ENCODE data around the gene HOXA9. TPM values are rescaled to one million over a fixed set of nuclear protein-coding genes. Genes with fewer than 3 reads are reported as not detected.
A peak's percentile ranks its signal among the peaks of the same experiment; 100 is the strongest.

HOXA9 gene
- total and polyA plus RNA-seq, 3 experiments from 2014 or later, result not detected

DNA sequence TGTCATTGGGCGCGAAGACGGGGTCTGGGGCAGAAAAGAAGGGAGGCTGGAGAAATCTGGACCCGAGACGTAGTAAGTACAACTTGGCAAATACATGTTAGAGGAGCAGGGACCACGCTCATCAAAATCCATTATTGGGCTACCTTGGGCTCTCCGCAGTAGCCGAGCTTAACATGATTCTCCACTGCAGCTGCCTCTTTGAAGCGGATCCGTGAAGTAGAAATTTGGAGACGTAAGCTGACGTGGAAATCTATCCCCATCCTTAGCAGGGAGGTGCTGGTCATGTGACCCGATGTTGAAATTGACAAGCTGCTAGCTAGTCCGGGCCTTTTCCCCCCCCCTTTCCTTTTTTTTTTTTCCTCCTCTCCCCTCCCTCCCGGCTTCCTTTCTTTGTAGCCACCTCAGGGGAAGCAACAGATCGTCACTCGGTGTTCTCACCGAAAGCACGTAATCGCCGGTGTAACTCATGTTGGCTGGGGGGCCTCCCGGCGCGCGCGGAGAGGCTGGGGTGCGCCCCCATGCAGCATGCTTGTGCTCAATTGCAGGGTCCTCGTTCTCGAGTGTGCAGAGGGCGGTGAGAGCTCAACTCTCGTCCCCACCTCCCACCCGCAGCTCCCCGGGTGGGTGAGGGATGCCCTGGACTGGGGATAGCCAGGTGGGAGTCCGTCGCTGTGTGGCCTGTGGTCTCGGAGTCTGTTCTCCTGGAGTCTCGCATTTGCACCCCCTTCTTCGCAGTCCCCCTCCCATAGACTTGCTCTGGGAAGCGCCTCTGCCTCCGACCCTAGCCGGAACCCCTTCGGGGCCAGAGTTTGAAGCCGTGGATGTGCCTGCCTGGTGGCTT, 19.9 kb upstream of the HOXA9 start, which contains the start of gene HOXA11:
Gene HOXA11, minus strand, starts transcription at position 220 of the 841 bp plus-strand sequence. Its CDS starts 88 bp downstream, at position 132.
- Histone ChIP-seq H3K4me1 (ENCODE audit: insufficient read depth, low read length) (peaks cover 54% of the 10 kb centered on the region), H3K4me3 (ENCODE audit: low read length) (peak within 1 kb of the TSS; percentile 34)
- POLR2A ChIA-PET, result interaction anchor here (0.7 to 1.0 kb wide), 2 partner anchors 13 to 18 kb away, joined by 3 to 4 read pairs; no protein-coding TSS in a partner anchor

DNA sequence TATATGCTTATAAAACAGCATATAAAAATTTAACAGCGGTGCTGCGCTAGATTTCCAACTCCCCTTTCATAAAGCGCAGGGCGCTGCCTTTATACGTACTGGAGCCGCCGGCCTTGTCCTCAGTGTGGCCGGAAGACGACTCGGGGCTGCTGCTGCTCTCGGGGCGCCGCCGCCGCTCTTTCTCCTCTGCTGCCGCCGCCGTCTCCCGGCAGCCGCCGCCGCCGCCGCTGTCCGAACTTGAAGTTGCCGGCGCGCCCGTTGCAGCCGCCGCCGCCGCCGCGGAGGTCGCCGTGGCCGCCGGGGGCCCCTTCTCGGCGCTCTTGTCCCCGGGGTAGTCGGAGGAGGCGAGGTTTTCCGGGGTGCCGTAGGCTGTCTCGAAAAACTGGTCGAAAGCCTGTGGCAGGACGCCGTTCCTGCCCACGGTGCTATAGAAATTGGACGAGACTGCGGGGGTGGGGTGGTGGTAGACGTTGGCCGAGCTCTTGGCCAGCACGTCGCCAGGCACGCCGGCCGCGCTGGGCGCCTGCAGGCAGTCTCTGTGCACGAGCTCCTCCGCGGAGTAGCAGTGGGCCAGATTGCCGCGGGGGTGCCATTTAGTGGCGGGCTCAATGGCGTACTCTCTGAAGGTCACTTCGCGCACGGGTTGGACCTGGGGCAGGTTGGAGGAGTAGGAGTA, 19.1 kb upstream of the HOXA9 start:
- Mint-ChIP-seq H3K36me3 (no peaks in the 10 kb centered on the region), H3K9me3 (peaks cover 0 to 7% (median 0%) of the 10 kb centered on the region in 5 donors), H3K4me3 (peak overlapping the region; percentile 70 to 88 (median 84)), H3K27me3 (peaks cover 82 to 87% of the 10 kb centered on the region in 2 donors), H3K4me1 (peaks cover 49 to 64% (median 53%) of the 10 kb centered on the region in 3 donors), H3K27ac (peak overlapping the region in 4 of 8 donors; percentile 31 to 79 (median 75))
- Histone ChIP-seq H3K27me3 (ENCODE audit: insufficient read depth, low read length, poor library complexity, severe bottlenecking) (peaks cover 78% of the 10 kb centered on the region), H3K9me3 (ENCODE audit: low read length) (no peaks in the 10 kb centered on the region), H3K4me1 (ENCODE audit: insufficient read depth, low read length) (peaks cover 56% of the 10 kb centered on the region), H3K36me3 (ENCODE audit: insufficient read depth, low read length) (no peaks in the 10 kb centered on the region), H3K27ac (ENCODE audit: low read depth, low read length) (no peak overlapping the region), H3K4me3 (ENCODE audit: low read length) (peak overlapping the region; percentile 34)
- CTCF ChIA-PET, result interaction anchor here (0.7 to 2.5 kb wide), 4 partner anchors 12 to 23 kb away, joined by 3 to 9 read pairs (median 5); no protein-coding TSS in a partner anchor
- DNase-seq, result peak in 1 of 5 donors; percentile 45
- POLR2A ChIA-PET, result interaction anchor here (0.7 kb wide), 1 partner anchor 17 kb away, joined by 4 read pairs; no protein-coding TSS in a partner anchor

More for the DNA sequence above, 19.9 kb upstream of the HOXA9 start, which contains the start of gene HOXA11:
- no peaks in the 10 kb centered on the region for H3K36me3 Mint-ChIP-seq
- CTCF ChIA-PET, result interaction anchor here (0.7 to 2.5 kb wide), 4 partner anchors 11 to 22 kb away, joined by 3 to 10 read pairs (median 6); no protein-coding TSS in a partner anchor
- peak within 1 kb of the TSS in 6 of 8 donors; percentile 1 to 82 (median 52) for H3K27ac Mint-ChIP-seq
- H3K27me3 Mint-ChIP-seq, result peaks cover 82 to 88% of the 10 kb centered on the region in 2 donors
- DNase-seq, result peak in 1 of 5 donors; percentile 43
- H3K36me3 ChIP-seq (ENCODE audit: insufficient read depth, low read length), result no peaks in the 10 kb centered on the region
- H3K27ac ChIP-seq (ENCODE audit: low read depth, low read length), result no peak within 1 kb of the TSS
- peaks cover 48 to 63% (median 51%) of the 10 kb centered on the region in 3 donors for H3K4me1 Mint-ChIP-seq
- H3K9me3 Mint-ChIP-seq, result peaks cover 0 to 7% (median 0%) of the 10 kb centered on the region in 5 donors
- H3K9me3 ChIP-seq (ENCODE audit: low read length), result no peaks in the 10 kb centered on the region
- H3K4me3 Mint-ChIP-seq, result peak within 1 kb of the TSS; percentile 70 to 89 (median 84)
- peaks cover 82% of the 10 kb centered on the region for H3K27me3 ChIP-seq (ENCODE audit: insufficient read depth, low read length, poor library complexity, severe bottlenecking)

DNA sequence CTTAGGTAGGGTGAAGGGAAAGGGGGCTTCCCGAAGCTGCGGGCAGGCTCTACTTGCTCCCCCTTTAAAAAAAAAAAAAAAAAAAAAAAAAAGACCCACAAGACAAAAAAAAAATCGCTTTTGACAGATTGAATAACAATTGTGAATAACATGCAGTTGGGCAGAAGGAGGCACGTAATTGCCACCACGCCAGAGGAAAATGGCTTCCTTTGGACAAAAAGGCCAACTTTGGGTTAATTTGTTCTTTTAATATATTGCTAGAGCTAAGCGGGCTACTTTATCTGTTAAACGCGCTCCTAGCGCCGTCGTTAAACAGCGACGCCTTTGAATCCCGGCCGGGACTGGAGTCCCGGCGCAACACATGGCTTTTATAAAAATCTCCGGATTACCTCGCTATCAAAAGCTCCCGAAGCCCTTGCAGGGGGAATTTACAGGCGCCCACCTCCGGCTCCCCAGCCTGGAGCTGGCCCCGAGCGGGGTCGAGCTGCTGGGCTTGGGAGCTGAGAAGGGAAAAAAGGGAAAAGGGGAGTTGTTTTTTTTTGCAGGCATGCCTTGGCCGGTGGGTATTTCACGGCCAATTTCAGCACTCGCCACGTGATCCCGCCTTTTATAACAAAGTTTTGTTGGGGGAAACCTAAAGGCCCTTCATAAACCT, 18.5 kb upstream of the HOXA9 start:
- H3K4me1 Mint-ChIP-seq, result peaks cover 48 to 58% (median 55%) of the 10 kb centered on the region in 3 donors
- Histone ChIP-seq H3K36me3 (ENCODE audit: insufficient read depth, low read length) (no peaks in the 10 kb centered on the region), H3K9me3 (ENCODE audit: low read length) (no peaks in the 10 kb centered on the region), H3K27ac (ENCODE audit: low read depth, low read length) (no peak overlapping the region), H3K27me3 (ENCODE audit: insufficient read depth, low read length, poor library complexity, severe bottlenecking) (peaks cover 78% of the 10 kb centered on the region), H3K4me1 (ENCODE audit: insufficient read depth, low read length) (peaks cover 50% of the 10 kb centered on the region), H3K4me3 (ENCODE audit: low read length) (peak overlapping the region; percentile 34)
- POLR2A ChIA-PET, result no interaction called here
- peak in 1 of 5 donors; percentile 11 for DNase-seq
- H3K9me3 Mint-ChIP-seq, result peaks cover 0 to 7% (median 0%) of the 10 kb centered on the region in 5 donors
- H3K36me3 Mint-ChIP-seq, result no peaks in the 10 kb centered on the region
- CTCF ChIA-PET, result interaction anchor here (1.7 to 2.5 kb wide), 2 partner anchors 12 to 23 kb away, joined by 6 to 9 read pairs; no protein-coding TSS in a partner anchor
- peak overlapping the region; percentile 45 to 88 (median 75) for H3K4me3 Mint-ChIP-seq
- peak overlapping the region in 2 of 8 donors; percentile 63 to 74 for H3K27ac Mint-ChIP-seq
- peaks cover 82 to 88% of the 10 kb centered on the region in 2 donors for H3K27me3 Mint-ChIP-seq

DNA sequence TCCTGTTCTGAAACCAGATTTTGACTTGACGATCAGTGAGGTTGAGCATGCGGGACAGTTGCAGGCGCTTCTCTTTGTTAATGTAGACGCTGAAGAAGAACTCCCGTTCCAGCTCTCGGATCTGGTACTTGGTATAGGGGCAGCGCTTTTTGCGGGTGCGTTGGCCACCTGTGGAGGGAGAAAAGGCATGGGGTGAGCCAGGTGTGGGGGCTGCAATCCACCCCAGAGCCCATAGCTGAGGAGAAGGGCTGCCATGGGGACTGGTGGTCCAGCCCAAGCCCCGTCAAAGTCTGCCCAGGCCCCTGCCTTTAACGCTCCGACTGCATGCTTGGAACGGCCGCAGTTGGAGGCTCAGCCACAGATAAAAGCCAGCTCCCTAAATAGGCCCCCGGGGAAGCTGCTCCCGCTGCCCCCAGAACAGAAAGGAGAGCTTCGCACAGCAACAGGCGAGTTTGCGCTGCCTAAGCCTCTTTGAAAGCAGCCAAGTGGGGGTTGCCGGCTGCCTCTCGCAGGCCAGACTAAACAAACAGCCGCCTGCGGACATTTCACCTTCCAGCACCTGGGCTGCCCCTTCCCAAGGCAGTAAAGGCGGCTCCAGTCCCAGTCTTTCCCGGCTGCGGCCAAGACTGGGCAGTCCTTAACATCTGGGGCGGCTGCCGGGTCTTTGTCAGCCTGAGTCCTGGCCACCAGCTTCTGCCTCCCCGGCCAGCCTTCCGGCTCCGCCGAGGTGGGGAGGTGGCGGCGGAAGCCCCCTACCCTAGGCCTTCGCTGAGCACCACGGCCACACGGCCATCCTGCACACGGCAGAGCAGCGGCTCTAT, 17.7 kb upstream of the HOXA9 start:
- POLR2A ChIA-PET, result no interaction called here
- Histone ChIP-seq H3K9me3 (ENCODE audit: low read length) (no peaks in the 10 kb centered on the region), H3K27ac (ENCODE audit: low read depth, low read length) (no peak overlapping the region), H3K36me3 (ENCODE audit: insufficient read depth, low read length) (no peaks in the 10 kb centered on the region), H3K27me3 (ENCODE audit: insufficient read depth, low read length, poor library complexity, severe bottlenecking) (peaks cover 76% of the 10 kb centered on the region), H3K4me1 (ENCODE audit: insufficient read depth, low read length) (peaks cover 43% of the 10 kb centered on the region), H3K4me3 (ENCODE audit: low read length) (no peak overlapping the region)
- Mint-ChIP-seq H3K27me3 (peaks cover 78 to 87% of the 10 kb centered on the region in 2 donors), H3K27ac (peak overlapping the region in 1 of 8 donors; percentile 1), H3K9me3 (peaks cover 0 to 7% (median 0%) of the 10 kb centered on the region in 5 donors), H3K4me1 (peaks cover 41 to 50% (median 48%) of the 10 kb centered on the region in 3 donors), H3K36me3 (no peaks in the 10 kb centered on the region), H3K4me3 (peak overlapping the region in 5 of 7 donors; percentile 5 to 88 (median 45))
- CTCF ChIA-PET, result interaction anchor here (0.8 to 2.5 kb wide), 6 partner anchors 10 to 32 kb away, joined by 3 to 9 read pairs (median 4); no protein-coding TSS in a partner anchor
- DNase-seq, result peak in 1 of 5 donors; percentile 36

GRCh38 chr7:27182285-27182841, 17.0 kb upstream of the HOXA9 start:
- Mint-ChIP-seq H3K36me3 (no peaks in the 10 kb centered on the region), H3K4me3 (peak overlapping the region in 1 of 7 donors; percentile 61), H3K27ac (peak overlapping the region in 1 of 8 donors; percentile 1), H3K4me1 (peaks cover 36 to 43% (median 41%) of the 10 kb centered on the region in 3 donors), H3K9me3 (peaks cover 0 to 7% (median 0%) of the 10 kb centered on the region in 5 donors), H3K27me3 (peaks cover 71 to 87% of the 10 kb centered on the region in 2 donors)
- peaks cover 35% of the 10 kb centered on the region for H3K4me1 ChIP-seq (ENCODE audit: insufficient read depth, low read length)
- no peak overlapping the region for H3K27ac ChIP-seq (ENCODE audit: low read depth, low read length)
- H3K4me3 ChIP-seq (ENCODE audit: low read length), result no peak overlapping the region
- ChIA-PET POLR2A (interaction anchor here (0.6 kb wide), 1 partner anchor 22 kb away, joined by 3 read pairs; no protein-coding TSS in a partner anchor), CTCF (interaction anchor here (0.8 to 1.0 kb wide), 4 partner anchors 9 to 31 kb away, joined by 3 to 4 read pairs (median 3); no protein-coding TSS in a partner anchor)
- no peaks in the 10 kb centered on the region for H3K36me3 ChIP-seq (ENCODE audit: insufficient read depth, low read length)
- H3K27me3 ChIP-seq (ENCODE audit: insufficient read depth, low read length, poor library complexity, severe bottlenecking), result peaks cover 69% of the 10 kb centered on the region
- peak in 1 of 5 donors; percentile 9 for DNase-seq
- no peaks in the 10 kb centered on the region for H3K9me3 ChIP-seq (ENCODE audit: low read length)

DNA sequence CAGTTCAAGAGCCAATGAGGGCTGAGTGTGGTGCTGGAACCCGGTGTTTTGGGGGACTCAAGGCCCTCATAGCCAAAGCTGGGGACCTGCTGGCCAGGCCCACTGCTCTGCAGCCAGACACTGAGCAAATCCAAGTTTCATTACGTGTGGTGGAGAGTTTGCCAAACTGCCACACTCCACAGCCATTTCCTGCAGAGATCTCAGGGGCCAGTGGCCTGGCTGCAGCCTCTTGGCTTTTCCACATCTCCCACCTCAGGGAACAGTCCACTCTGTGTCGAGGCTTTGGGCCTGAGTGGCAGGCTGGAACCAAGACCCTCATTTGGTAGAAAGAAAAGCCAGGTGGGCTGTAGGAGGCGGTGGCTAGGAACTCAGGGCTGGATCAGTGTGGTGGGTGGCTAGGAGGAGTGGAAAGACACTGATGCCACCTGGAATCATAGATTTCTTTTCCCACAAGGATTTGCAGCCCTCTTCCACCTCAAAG, 16.5 kb upstream of the HOXA9 start:
- Histone ChIP-seq H3K4me3 (ENCODE audit: low read length) (no peak overlapping the region), H3K4me1 (ENCODE audit: insufficient read depth, low read length) (peaks cover 33% of the 10 kb centered on the region), H3K9me3 (ENCODE audit: low read length) (no peaks in the 10 kb centered on the region), H3K27me3 (ENCODE audit: insufficient read depth, low read length, poor library complexity, severe bottlenecking) (peaks cover 64% of the 10 kb centered on the region), H3K27ac (ENCODE audit: low read depth, low read length) (no peak overlapping the region), H3K36me3 (ENCODE audit: insufficient read depth, low read length) (no peaks in the 10 kb centered on the region)
- peak overlapping the region in 1 of 8 donors; percentile 70 for H3K27ac Mint-ChIP-seq
- CTCF ChIA-PET, result interaction anchor here (0.9 kb wide), 1 partner anchor 14 kb away, joined by 4 read pairs; no protein-coding TSS in a partner anchor
- POLR2A ChIA-PET, result interaction anchor here (0.6 kb wide), 1 partner anchor 23 kb away, joined by 3 read pairs; no protein-coding TSS in a partner anchor
- DNase-seq, result peak in 1 of 5 donors; percentile 17
- no peaks in the 10 kb centered on the region for H3K36me3 Mint-ChIP-seq
- peaks cover 0 to 7% (median 0%) of the 10 kb centered on the region in 5 donors for H3K9me3 Mint-ChIP-seq
- peaks cover 66 to 85% of the 10 kb centered on the region in 2 donors for H3K27me3 Mint-ChIP-seq
- peak overlapping the region in 1 of 7 donors; percentile 61 for H3K4me3 Mint-ChIP-seq
- peaks cover 33 to 40% (median 35%) of the 10 kb centered on the region in 3 donors for H3K4me1 Mint-ChIP-seq

Measured in CD8-positive, alpha-beta memory T cell (primary cell).